Measurements from ENCODE around the gene UBE3A.

DNA sequence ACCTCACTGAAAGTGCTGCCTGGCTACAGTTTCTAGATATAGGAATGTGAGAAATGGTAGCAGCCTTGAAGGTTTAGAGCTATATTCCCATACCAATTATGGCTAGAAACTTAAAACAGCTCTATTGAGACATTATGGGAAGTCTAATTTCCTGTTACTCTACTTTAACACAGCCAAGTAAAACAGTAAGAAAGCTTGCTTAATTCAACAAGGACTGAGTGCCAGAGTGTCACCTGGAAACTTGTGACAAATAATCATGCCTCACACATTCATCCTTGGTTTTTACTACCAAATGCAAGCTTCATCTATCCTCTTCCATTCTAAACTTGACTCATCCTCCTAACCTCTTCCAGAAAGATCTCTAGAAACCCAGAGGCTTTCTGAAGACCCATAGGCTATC is 41.7 kb downstream of the UBE3A start:
- TF ChIP-seq, protein P1, sequence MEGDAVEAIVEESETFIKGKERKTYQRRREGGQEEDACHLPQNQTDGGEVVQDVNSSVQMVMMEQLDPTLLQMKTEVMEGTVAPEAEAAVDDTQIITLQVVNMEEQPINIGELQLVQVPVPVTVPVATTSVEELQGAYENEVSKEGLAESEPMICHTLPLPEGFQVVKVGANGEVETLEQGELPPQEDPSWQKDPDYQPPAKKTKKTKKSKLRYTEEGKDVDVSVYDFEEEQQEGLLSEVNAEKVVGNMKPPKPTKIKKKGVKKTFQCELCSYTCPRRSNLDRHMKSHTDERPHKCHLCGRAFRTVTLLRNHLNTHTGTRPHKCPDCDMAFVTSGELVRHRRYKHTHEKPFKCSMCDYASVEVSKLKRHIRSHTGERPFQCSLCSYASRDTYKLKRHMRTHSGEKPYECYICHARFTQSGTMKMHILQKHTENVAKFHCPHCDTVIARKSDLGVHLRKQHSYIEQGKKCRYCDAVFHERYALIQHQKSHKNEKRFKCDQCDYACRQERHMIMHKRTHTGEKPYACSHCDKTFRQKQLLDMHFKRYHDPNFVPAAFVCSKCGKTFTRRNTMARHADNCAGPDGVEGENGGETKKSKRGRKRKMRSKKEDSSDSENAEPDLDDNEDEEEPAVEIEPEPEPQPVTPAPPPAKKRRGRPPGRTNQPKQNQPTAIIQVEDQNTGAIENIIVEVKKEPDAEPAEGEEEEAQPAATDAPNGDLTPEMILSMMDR (IDR thresholded peaks at IDR 0.05), result no peak
- TF ChIP-seq SMC3 (IDR thresholded peaks at IDR 0.05; ENCODE audit: low read depth, low read length) (no peak), MEF2A (IDR thresholded peaks at IDR 0.05; ENCODE audit: borderline replicate concordance, low read depth) (no peak), POLR2AphosphoS5 (IDR thresholded peaks at IDR 0.05; ENCODE audit: low read depth, low read length) (no peak)
- TF ChIP-seq, protein P2, sequence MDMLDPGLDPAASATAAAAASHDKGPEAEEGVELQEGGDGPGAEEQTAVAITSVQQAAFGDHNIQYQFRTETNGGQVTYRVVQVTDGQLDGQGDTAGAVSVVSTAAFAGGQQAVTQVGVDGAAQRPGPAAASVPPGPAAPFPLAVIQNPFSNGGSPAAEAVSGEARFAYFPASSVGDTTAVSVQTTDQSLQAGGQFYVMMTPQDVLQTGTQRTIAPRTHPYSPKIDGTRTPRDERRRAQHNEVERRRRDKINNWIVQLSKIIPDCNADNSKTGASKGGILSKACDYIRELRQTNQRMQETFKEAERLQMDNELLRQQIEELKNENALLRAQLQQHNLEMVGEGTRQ (IDR thresholded peaks at IDR 0.05; ENCODE audit: borderline replicate concordance, low read depth, low read length), result no peak

Measured in SK-N-SH (cell line).